A673 (cell line): ENCODE data around the gene DSCAM. TPM values are rescaled to one million over a fixed set of nuclear protein-coding genes. Genes with fewer than 3 reads are reported as not detected.

Experiments used
- BruUV-seq: library from RNA; stranded (reverse); fragments of 400-500 nt; replicated peaks from 2 replicates; lab custom pipeline; 2021; lab: Mats Ljungman, UMichigan
- CTCF ChIA-PET: fragments of 300-600 bp; sonication (Branson Sonifier 250); formaldehyde crosslinking; loops from one replicate; lab custom pipeline; 2022; ENCODE audit warnings: antibody characterized with exemption; lab: Charles Lee
- POLR2A ChIA-PET: fragments of 300-600 bp; sonication (Branson Sonifier 250); formaldehyde crosslinking; loops from one replicate; lab custom pipeline; 2022; ENCODE audit warnings: antibody characterized with exemption; ENCODE audit not compliant: low non-redundant PET; lab: Charles Lee
- DNase-seq: peaks from one replicate; pipeline ENCODE4 v3.0.0-alpha.2; 2015; ENCODE audit warnings: low spot score
- H3K27ac ChIP-seq: fragments of 200-600 bp; sonication (generic); 2 replicates; pipeline ENCODE4 v1.5.1; 2016; ENCODE audit warnings: mixed run types, low read depth, mild to moderate bottlenecking, mixed read lengths, antibody characterized with exemption, low read length; ENCODE audit not compliant: poor library complexity, severe bottlenecking
- H3K27me3 ChIP-seq: fragments of 200-600 bp; sonication (generic); replicated peaks from 2 replicates; pipeline ENCODE4 v1.6.1; 2017; ENCODE audit warnings: mixed run types, low read depth, mild to moderate bottlenecking, mixed read lengths, antibody characterized with exemption, low read length; ENCODE audit not compliant: insufficient read depth, poor library complexity
- H3K36me3 ChIP-seq: fragments of 200-600 bp; sonication (generic); 2 replicates; pipeline ENCODE4 v1.6.1; 2016; ENCODE audit warnings: mixed run types, mild to moderate bottlenecking, mixed read lengths, antibody characterized with exemption, low read length; ENCODE audit not compliant: insufficient read depth, poor library complexity, severe bottlenecking
- H3K4me1 ChIP-seq: fragments of 200-600 bp; sonication (generic); 2 replicates; pipeline ENCODE4 v1.6.1; 2017; ENCODE audit warnings: mixed run types, mild to moderate bottlenecking, mixed read lengths, antibody characterized with exemption, low read length; ENCODE audit not compliant: insufficient read depth, poor library complexity, severe bottlenecking
- H3K4me3 ChIP-seq: fragments of 200-600 bp; sonication (generic); 2 replicates; pipeline ENCODE4 v1.5.1; 2016; ENCODE audit warnings: low read depth, mixed run types, mild to moderate bottlenecking, mixed read lengths, low read length; ENCODE audit not compliant: poor library complexity, severe bottlenecking
- H3K9me3 ChIP-seq: fragments of 200-600 bp; sonication (generic); 2 replicates; pipeline ENCODE4 v1.6.1; 2016; ENCODE audit warnings: mixed run types, low read depth, mild to moderate bottlenecking, mixed read lengths, antibody characterized with exemption, low read length; ENCODE audit not compliant: poor library complexity, severe bottlenecking
- CTCF ChIP-seq: fragments of 300-800, 200-600 bp; sonication (generic); conservative IDR thresholded peaks from 2 replicates; pipeline ENCODE4 v1.5.1; 2017; ENCODE audit warnings: low read depth, mild to moderate bottlenecking, antibody characterized with exemption, low read length, moderate library complexity, mixed read lengths
- EZH2 ChIP-seq: fragments of 200-600 bp; sonication (generic); IDR thresholded peaks from 2 replicates; pipeline ENCODE4 v1.6.1; 2017; ENCODE audit warnings: borderline replicate concordance, low read depth, mild to moderate bottlenecking, mixed read lengths, antibody characterized with exemption, low read length; ENCODE audit not compliant: poor library complexity, severe bottlenecking
- intact Hi-C: fragments of 100-400 bp; cut with micrococcal nuclease; formaldehyde crosslinking; loops from one replicate; pipeline ENCODE4 v1.10.0; 2022; ENCODE audit not compliant: unreplicated experiment
- total RNA-seq: library from RNA; stranded (reverse); gene quantifications from 2 replicates; pipeline ENCODE4 v1.2.3, GENCODE V29; 2021

The DSCAM gene
- total RNA-seq, 1 experiment from 2014 or later = not detected

GRCh38 chr21:40751221-40751620 lies 95.7 kb downstream of the DSCAM start:
- no TSS peak for BruUV-seq
- no peak for DNase-seq
- Histone ChIP-seq H3K27ac (no peak overlapping the region), H3K27me3 (no peaks in the 10 kb centered on the region), H3K36me3 (no peaks in the 10 kb centered on the region), H3K4me3 (no peak overlapping the region), H3K9me3 (peaks cover 16% of the 10 kb centered on the region), H3K4me1 (no peaks in the 10 kb centered on the region)
- CTCF ChIA-PET = no interaction called here
- intact Hi-C loops = no loop called here
- POLR2A ChIA-PET = no interaction called here
- TF ChIP-seq EZH2 (no peak), CTCF (no peak)

GRCh38 chr21:40736145-40736544 lies 110.8 kb downstream of the DSCAM start:
- TF ChIP-seq EZH2 (no peak), CTCF (no peak)
- Histone ChIP-seq H3K9me3 (peaks cover 22% of the 10 kb centered on the region), H3K36me3 (no peaks in the 10 kb centered on the region), H3K27ac (no peak overlapping the region), H3K4me3 (no peak overlapping the region), H3K4me1 (no peaks in the 10 kb centered on the region), H3K27me3 (no peaks in the 10 kb centered on the region)
- ChIA-PET CTCF (no interaction called here), POLR2A (no interaction called here)
- BruUV-seq = no TSS peak
- no peak for DNase-seq
- intact Hi-C loops = no loop called here

GRCh38 chr21:40733024-40733397 lies 113.9 kb downstream of the DSCAM start:
- Histone ChIP-seq H3K4me1 (no peaks in the 10 kb centered on the region), H3K9me3 (peaks cover 16% of the 10 kb centered on the region)
- intact Hi-C loops = no loop called here

More at GRCh38 chr21:40733024-40733397, 113.9 kb downstream of the DSCAM start:
- ChIA-PET CTCF (no interaction called here), POLR2A (no interaction called here)
- no peak for TF ChIP-seq EZH2
- TF ChIP-seq CTCF = no peak
- no peaks in the 10 kb centered on the region for H3K36me3 ChIP-seq
- H3K4me3 ChIP-seq = no peak overlapping the region
- H3K27me3 ChIP-seq = no peaks in the 10 kb centered on the region
- H3K27ac ChIP-seq = no peak overlapping the region
- no TSS peak for BruUV-seq
- no peak for DNase-seq
